HUES48 (cell line): ENCODE results near the gene NCR1.
"Not testable (repeated sequence)": the region's sequence is repeated elsewhere in the genome, so short reads cannot be mapped to it uniquely, and the experiment has no call there.

Experiments
- H3K27ac ChIP-seq: one replicate; pipeline ENCODE4 v1.7.0; 2013; ENCODE audit warnings: low read depth, low read length, inconsistent platforms
- H3K27me3 ChIP-seq: 2 replicates; pipeline ENCODE4 v1.6.1; 2013; ENCODE audit warnings: mild to moderate bottlenecking, low read length; ENCODE audit not compliant: control insufficient read depth, insufficient read depth
- H3K36me3 ChIP-seq: 2 replicates; pipeline ENCODE4 v1.6.1; 2013; ENCODE audit warnings: low read length; ENCODE audit not compliant: control insufficient read depth, insufficient read depth
- H3K4me1 ChIP-seq: 2 replicates; pipeline ENCODE4 v1.6.1; 2013; ENCODE audit warnings: mild to moderate bottlenecking, low read length; ENCODE audit not compliant: control insufficient read depth, insufficient read depth
- H3K4me3 ChIP-seq: 2 replicates; pipeline ENCODE4 v1.5.1; 2013; ENCODE audit warnings: mild to moderate bottlenecking, low read depth, low read length
- H3K9ac ChIP-seq: 2 replicates; pipeline ENCODE4 v1.6.1; 2013; ENCODE audit warnings: mild to moderate bottlenecking, low read depth, low read length, moderate library complexity
- H3K9me3 ChIP-seq: 2 replicates; pipeline ENCODE4 v1.6.1; 2013; ENCODE audit warnings: low read length; ENCODE audit not compliant: control insufficient read depth, insufficient read depth

The NCR1 gene

GRCh38 chr19:54906819-54907218 lies 871 bp downstream of the NCR1 start:
- H3K9me3 ChIP-seq = no peaks in the 10 kb centered on the region
- no peaks in the 10 kb centered on the region for H3K27me3 ChIP-seq
- H3K36me3 ChIP-seq = no peaks in the 10 kb centered on the region
- H3K9ac ChIP-seq = no peak overlapping the region
- H3K4me1 ChIP-seq = peaks cover 9% of the 10 kb centered on the region; the same call in 1 of the 2 replicates
- no peak overlapping the region for H3K4me3 ChIP-seq
- H3K27ac ChIP-seq = no peak overlapping the region

GRCh38 chr19:54907899-54908298 lies 2.0 kb downstream of the NCR1 start:
- H3K9me3 ChIP-seq, H3K27me3 ChIP-seq, H3K9ac ChIP-seq: not testable (repeated sequence)

GRCh38 chr19:54916822-54917221 lies 10.9 kb downstream of the NCR1 start:
- Histone ChIP-seq H3K4me3 (no peak overlapping the region), H3K4me1 (no peaks in the 10 kb centered on the region), H3K9me3 (no peaks in the 10 kb centered on the region), H3K27ac (no peak overlapping the region), H3K9ac (no peak overlapping the region), H3K36me3 (no peaks in the 10 kb centered on the region), H3K27me3 (no peaks in the 10 kb centered on the region)

More at GRCh38 chr19:54907899-54908298, 2.0 kb downstream of the NCR1 start:
- not testable (repeated sequence) for H3K36me3 ChIP-seq, H3K4me1 ChIP-seq, H3K4me3 ChIP-seq, H3K27ac ChIP-seq

GRCh38 chr19:54918499-54918898 lies 12.6 kb downstream of the NCR1 start:
- H3K36me3 ChIP-seq = no peaks in the 10 kb centered on the region
- H3K27ac ChIP-seq = no peak overlapping the region
- H3K4me1 ChIP-seq = no peaks in the 10 kb centered on the region
- no peak overlapping the region for H3K4me3 ChIP-seq
- H3K9ac ChIP-seq = no peak overlapping the region
- H3K9me3 ChIP-seq = no peaks in the 10 kb centered on the region
- no peaks in the 10 kb centered on the region for H3K27me3 ChIP-seq

GRCh38 chr19:54919646-54920563 lies 14.0 kb downstream of the NCR1 start:
- H3K36me3 ChIP-seq, H3K4me3 ChIP-seq, H3K27ac ChIP-seq, H3K9ac ChIP-seq, H3K4me1 ChIP-seq, H3K9me3 ChIP-seq, H3K27me3 ChIP-seq: not testable (repeated sequence)

- H3K9ac ChIP-seq = no peak overlapping the region
- no peaks in the 10 kb centered on the region for H3K27me3 ChIP-seq
- H3K9me3 ChIP-seq = no peaks in the 10 kb centered on the region
- no peaks in the 10 kb centered on the region for H3K4me1 ChIP-seq
- no peak overlapping the region for H3K4me3 ChIP-seq
- H3K36me3 ChIP-seq = no peaks in the 10 kb centered on the region
- H3K27ac ChIP-seq = no peak overlapping the region
Measured at GRCh38 chr19:54921082-54921481, 15.1 kb downstream of the NCR1 start.

- H3K9ac ChIP-seq = no peak overlapping the region
- no peaks in the 10 kb centered on the region for H3K36me3 ChIP-seq
- H3K27me3 ChIP-seq = no peaks in the 10 kb centered on the region
- H3K4me1 ChIP-seq = no peaks in the 10 kb centered on the region
- H3K9me3 ChIP-seq = peaks cover 2% of the 10 kb centered on the region
- no peak overlapping the region for H3K27ac ChIP-seq
- H3K4me3 ChIP-seq = no peak overlapping the region
Measured at GRCh38 chr19:54923276-54923675, 17.3 kb downstream of the NCR1 start.

- H3K27ac ChIP-seq = no peak overlapping the region
- no peak overlapping the region for H3K9ac ChIP-seq
- no peak overlapping the region for H3K4me3 ChIP-seq
- H3K27me3 ChIP-seq = no peaks in the 10 kb centered on the region
- no peaks in the 10 kb centered on the region for H3K36me3 ChIP-seq
- no peaks in the 10 kb centered on the region for H3K4me1 ChIP-seq
- peaks cover 5% of the 10 kb centered on the region for H3K9me3 ChIP-seq
Measured at GRCh38 chr19:54928299-54928698, 22.4 kb downstream of the NCR1 start.

- Histone ChIP-seq H3K27ac (no peak overlapping the region), H3K4me3 (no peak overlapping the region), H3K36me3 (no peaks in the 10 kb centered on the region), H3K9me3 (no peaks in the 10 kb centered on the region), H3K27me3 (no peaks in the 10 kb centered on the region), H3K9ac (no peak overlapping the region), H3K4me1 (no peaks in the 10 kb centered on the region)
Measured at GRCh38 chr19:54937926-54938325, 32.0 kb downstream of the NCR1 start.

- no peak overlapping the region for H3K27ac ChIP-seq
- no peaks in the 10 kb centered on the region for H3K4me1 ChIP-seq
- H3K9ac ChIP-seq = no peak overlapping the region
- H3K27me3 ChIP-seq = no peaks in the 10 kb centered on the region
- no peaks in the 10 kb centered on the region for H3K9me3 ChIP-seq
- no peak overlapping the region for H3K4me3 ChIP-seq
- no peaks in the 10 kb centered on the region for H3K36me3 ChIP-seq
Measured at GRCh38 chr19:54938906-54939305, 33.0 kb downstream of the NCR1 start.

- not testable (repeated sequence) for H3K9me3 ChIP-seq, H3K4me1 ChIP-seq, H3K27me3 ChIP-seq, H3K9ac ChIP-seq, H3K36me3 ChIP-seq, H3K4me3 ChIP-seq, H3K27ac ChIP-seq
Measured at GRCh38 chr19:54939538-54939937, 33.6 kb downstream of the NCR1 start.
